Mammary epithelial cell (primary cell): Measurements from ENCODE around the gene P2RX3.

ENCODE experiments used
- EZH2 ChIP-seq: IDR thresholded peaks from 2 replicates; pipeline ENCODE4 v1.6.1; 2012; ENCODE audit warnings: low read length, inconsistent platforms, borderline replicate concordance
- TF ChIP-seq, protein P1 (sequence below), 2 donors: IDR thresholded peaks in 1 of 2; conservative IDR thresholded peaks in 1 of 2; 2 replicates each; pipeline ENCODE4 v1.5.1; 2011 to 2012; ENCODE audit warnings: inconsistent platforms in 2 of 2, low read length in 2 of 2, mild to moderate bottlenecking in 2 of 2, control low read depth in 1 of 2, low read depth in 1 of 2; ENCODE audit not compliant: insufficient read depth in 1 of 2; ENCODE audit errors: extremely low read depth in 1 of 2

DNA sequence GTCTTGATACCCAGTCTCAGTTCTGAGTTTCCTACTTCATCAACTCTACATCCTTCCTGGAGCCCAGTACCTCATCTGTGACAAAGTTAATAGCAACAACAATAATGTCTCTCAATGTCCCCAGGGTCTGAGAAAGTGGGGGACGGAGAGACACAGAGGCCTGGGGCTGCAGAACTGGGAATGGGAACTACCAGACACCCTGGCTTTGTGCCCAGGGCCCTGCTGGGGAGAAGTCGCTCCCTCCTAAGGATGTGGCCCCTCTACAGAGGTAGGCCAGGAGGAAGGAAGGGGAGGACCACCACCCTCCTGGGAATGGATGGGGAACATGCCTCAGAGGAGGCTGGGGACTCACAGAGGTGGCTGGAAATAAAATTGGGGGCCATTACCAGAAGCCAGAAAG, 37.3 kb downstream of the P2RX3 start:
- TF ChIP-seq, protein P1, sequence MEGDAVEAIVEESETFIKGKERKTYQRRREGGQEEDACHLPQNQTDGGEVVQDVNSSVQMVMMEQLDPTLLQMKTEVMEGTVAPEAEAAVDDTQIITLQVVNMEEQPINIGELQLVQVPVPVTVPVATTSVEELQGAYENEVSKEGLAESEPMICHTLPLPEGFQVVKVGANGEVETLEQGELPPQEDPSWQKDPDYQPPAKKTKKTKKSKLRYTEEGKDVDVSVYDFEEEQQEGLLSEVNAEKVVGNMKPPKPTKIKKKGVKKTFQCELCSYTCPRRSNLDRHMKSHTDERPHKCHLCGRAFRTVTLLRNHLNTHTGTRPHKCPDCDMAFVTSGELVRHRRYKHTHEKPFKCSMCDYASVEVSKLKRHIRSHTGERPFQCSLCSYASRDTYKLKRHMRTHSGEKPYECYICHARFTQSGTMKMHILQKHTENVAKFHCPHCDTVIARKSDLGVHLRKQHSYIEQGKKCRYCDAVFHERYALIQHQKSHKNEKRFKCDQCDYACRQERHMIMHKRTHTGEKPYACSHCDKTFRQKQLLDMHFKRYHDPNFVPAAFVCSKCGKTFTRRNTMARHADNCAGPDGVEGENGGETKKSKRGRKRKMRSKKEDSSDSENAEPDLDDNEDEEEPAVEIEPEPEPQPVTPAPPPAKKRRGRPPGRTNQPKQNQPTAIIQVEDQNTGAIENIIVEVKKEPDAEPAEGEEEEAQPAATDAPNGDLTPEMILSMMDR (conservative IDR thresholded peaks at IDR 0.05 in 1 of 2, IDR thresholded peaks at IDR 0.05 in 1 of 2; ENCODE audit: extremely low read depth in 1 of 2, insufficient read depth in 1 of 2, low read depth in 1 of 2, low read length in 2 of 2), result no peak
- TF ChIP-seq EZH2, result no peak
